ENCODE results near the gene SPPL2A. TPM values are rescaled to one million over a fixed set of nuclear protein-coding genes. Genes with fewer than 3 reads are reported as not detected.

The SPPL2A gene
- total and polyA plus RNA-seq, 9 of the 15 experiments (the other 6 are each of a cell fraction or from before 2014, with no cell fraction given): 9.8 to 66.1 (median 38.0) TPM

DNA sequence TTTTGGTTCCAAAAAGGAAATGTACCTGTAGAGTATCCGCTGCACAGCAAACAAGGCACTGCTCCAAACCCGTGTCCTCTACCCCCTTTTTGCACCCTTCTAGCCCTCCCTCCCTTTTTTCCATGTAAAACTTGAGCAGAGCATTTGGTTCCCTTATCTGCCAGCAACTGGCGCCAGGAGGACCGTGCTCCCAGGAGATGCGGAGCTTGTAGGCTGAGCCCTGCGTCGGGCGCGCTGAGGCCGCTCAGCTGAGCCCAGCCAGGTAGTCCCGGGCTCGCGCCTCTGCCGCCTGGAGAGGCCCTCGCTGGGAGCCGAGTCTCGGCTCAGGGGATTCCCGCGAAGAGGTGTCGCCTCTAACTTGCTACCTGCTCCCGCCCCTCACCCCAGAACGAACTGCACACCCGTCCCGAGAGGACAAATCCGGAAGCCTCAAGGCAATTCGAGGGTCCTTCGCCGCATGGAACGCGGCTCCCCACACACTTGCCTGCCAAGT is 79.5 kb downstream of the SPPL2A start (continued):
- TF ChIP-seq BACH1 (tag; IDR thresholded peaks at IDR 0.05) (no peak), ETV5 (CRISPR knock-in tag; IDR thresholded peaks at IDR 0.05; ENCODE audit: low read depth) (peak; percentile 56; the same call in 1 of the 2 replicates), MYBL2 (IDR thresholded peaks at IDR 0.05; ENCODE audit: low read depth) (no peak), MYBL2 (CRISPR knock-in tag; IDR thresholded peaks at IDR 0.05; ENCODE audit: borderline replicate concordance) (no peak), TGIF2 (CRISPR knock-in tag; IDR thresholded peaks at IDR 0.05) (no peak), TFAM (CRISPR knock-in tag; conservative IDR thresholded peaks at IDR 0.05) (no peak), MTA1 (IDR thresholded peaks at IDR 0.05; ENCODE audit: borderline replicate concordance) (no peak), CREB1 (IDR thresholded peaks at IDR 0.05) (no peak), CREB1 (CRISPR knock-in tag; IDR thresholded peaks at IDR 0.05) (no peak), TSC22D4 (tag; IDR thresholded peaks at IDR 0.05) (no peak), ZNF224 (CRISPR knock-in tag; IDR thresholded peaks at IDR 0.05) (no peak), PHB (CRISPR knock-in tag; IDR thresholded peaks at IDR 0.05) (no peak), RBM34 (IDR thresholded peaks at IDR 0.05; ENCODE audit: borderline replicate concordance, insufficient read depth, low read length) (no peak), ARHGAP35 (IDR thresholded peaks at IDR 0.05; ENCODE audit: partially characterized antibody) (no peak), GABPA (tag; conservative IDR thresholded peaks at IDR 0.05; ENCODE audit: low read depth) (no peak)
- TF ChIP-seq, protein P1, sequence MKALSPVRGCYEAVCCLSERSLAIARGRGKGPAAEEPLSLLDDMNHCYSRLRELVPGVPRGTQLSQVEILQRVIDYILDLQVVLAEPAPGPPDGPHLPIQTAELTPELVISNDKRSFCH (CRISPR knock-in tag; IDR thresholded peaks at IDR 0.05): no peak
- TF ChIP-seq, protein P1 (tag; IDR thresholded peaks at IDR 0.05): no peak
- TF ChIP-seq, protein P2, sequence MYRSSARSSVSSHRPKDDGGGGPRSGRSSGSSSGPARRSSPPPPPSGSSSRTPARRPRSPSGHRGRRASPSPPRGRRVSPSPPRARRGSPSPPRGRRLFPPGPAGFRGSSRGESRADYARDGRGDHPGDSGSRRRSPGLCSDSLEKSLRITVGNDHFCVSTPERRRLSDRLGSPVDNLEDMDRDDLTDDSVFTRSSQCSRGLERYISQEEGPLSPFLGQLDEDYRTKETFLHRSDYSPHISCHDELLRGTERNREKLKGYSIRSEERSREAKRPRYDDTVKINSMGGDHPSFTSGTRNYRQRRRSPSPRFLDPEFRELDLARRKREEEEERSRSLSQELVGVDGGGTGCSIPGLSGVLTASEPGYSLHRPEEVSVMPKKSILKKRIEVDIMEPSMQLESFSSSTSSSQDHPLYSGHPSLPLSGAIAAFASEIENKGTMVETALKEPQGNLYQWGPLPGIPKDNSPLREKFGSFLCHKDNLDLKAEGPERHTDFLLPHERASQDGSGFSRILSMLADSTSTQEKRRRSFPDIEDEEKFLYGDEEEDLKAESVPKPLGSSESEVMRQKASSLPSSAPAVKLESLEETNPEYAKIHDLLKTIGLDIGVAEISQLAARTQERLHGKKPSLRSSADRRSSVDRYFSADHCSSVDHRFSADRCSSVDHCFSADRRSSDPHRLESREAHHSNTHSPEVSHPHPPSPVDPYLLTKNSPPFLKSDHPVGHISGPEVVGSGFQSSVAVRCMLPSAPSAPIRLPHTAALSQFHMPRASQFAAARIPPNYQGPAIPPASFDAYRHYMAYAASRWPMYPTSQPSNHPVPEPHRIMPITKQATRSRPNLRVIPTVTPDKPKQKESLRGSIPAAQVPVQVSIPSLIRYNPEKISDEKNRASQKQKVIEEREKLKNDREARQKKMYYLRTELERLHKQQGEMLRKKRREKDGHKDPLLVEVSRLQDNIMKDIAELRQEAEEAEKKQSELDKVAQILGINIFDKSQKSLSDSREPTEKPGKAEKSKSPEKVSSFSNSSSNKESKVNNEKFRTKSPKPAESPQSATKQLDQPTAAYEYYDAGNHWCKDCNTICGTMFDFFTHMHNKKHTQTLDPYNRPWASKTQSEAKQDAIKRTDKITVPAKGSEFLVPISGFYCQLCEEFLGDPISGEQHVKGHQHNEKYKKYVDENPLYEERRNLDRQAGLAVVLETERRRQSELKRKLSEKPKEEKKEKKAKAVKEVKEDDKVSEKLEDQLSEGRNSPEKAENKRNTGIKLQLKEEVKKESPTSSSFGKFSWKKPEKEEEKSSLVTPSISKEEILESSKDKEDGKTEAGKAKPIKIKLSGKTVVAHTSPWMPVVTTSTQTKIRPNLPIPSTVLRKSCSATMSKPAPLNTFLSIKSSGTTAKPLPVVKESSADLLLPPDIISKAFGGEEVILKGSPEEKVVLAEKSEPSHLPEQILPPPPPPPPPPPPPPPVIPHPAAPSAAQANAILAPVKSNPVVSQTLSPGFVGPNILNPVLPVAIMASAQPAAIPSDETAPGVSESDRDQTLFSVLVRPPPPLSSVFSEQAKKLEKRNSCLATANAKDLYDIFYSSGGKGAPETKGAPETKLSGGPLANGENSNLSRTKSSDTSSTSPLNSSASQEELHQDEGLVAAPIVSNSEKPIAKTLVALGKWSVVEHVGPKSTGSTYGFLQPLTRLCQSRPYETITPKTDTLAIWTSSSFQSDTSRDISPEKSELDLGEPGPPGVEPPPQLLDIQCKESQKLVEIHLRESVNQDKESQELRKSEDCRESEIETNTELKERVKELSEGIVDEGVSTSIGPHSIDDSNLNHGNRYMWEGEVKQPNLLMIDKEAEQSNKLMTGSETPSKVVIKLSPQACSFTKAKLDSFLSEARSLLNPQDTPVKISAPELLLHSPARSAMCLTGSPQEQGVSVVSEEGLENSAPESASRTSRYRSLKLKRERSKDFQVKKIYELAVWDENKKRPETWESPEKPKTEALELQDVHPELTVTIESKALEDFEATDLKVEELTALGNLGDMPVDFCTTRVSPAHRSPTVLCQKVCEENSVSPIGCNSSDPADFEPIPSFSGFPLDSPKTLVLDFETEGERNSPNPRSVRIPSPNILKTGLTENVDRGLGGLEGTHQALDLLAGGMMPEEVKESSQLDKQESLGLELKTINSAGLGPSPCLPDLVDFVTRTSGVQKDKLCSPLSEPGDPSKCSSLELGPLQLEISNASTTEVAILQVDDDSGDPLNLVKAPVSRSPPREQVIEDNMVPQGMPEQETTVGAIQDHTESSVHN (IDR thresholded peaks at IDR 0.05; ENCODE audit: borderline replicate concordance in 1 of 2, low read depth in 1 of 2): no peak
- TF ChIP-seq, protein P3, sequence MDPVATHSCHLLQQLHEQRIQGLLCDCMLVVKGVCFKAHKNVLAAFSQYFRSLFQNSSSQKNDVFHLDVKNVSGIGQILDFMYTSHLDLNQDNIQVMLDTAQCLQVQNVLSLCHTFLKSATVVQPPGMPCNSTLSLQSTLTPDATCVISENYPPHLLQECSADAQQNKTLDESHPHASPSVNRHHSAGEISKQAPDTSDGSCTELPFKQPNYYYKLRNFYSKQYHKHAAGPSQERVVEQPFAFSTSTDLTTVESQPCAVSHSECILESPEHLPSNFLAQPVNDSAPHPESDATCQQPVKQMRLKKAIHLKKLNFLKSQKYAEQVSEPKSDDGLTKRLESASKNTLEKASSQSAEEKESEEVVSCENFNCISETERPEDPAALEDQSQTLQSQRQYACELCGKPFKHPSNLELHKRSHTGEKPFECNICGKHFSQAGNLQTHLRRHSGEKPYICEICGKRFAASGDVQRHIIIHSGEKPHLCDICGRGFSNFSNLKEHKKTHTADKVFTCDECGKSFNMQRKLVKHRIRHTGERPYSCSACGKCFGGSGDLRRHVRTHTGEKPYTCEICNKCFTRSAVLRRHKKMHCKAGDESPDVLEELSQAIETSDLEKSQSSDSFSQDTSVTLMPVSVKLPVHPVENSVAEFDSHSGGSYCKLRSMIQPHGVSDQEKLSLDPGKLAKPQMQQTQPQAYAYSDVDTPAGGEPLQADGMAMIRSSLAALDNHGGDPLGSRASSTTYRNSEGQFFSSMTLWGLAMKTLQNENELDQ (CRISPR knock-in tag; IDR thresholded peaks at IDR 0.05; ENCODE audit: borderline replicate concordance): no peak
